HG02610 (cell line): Measurements from ENCODE around the gene ACTRT2.

Experiments used
- ATAC-seq: cut with Tn5 transposase; IDR thresholded peaks from one replicate; pipeline ENCODE4 v1.9.1; 2021; ENCODE audit warnings: mild to moderate bottlenecking, moderate library complexity; ENCODE audit not compliant: unreplicated experiment

ACTRT2 gene

GRCh38 chr1:3050603-3051002 is 29.3 kb downstream of the ACTRT2 start:
- no peak for ATAC-seq

GRCh38 chr1:3051270-3052268 is 30.3 kb downstream of the ACTRT2 start:
- ATAC-seq = no peak

GRCh38 chr1:3052501-3052900 is 31.2 kb downstream of the ACTRT2 start:
- ATAC-seq = no peak

- ATAC-seq = no peak
Observed at GRCh38 chr1:3053366-3053980, 32.2 kb downstream of the ACTRT2 start.

GRCh38 chr1:3053986-3054385 is 32.7 kb downstream of the ACTRT2 start:
- no peak for ATAC-seq

- ATAC-seq = no peak
Observed at GRCh38 chr1:3054474-3054873, 33.2 kb downstream of the ACTRT2 start.

GRCh38 chr1:3055051-3055450 is 33.8 kb downstream of the ACTRT2 start:
- ATAC-seq = no peak

- no peak for ATAC-seq
Observed at GRCh38 chr1:3056641-3057040, 35.4 kb downstream of the ACTRT2 start.

- ATAC-seq = no peak
Observed at GRCh38 chr1:3058263-3059030, 37.2 kb downstream of the ACTRT2 start.

GRCh38 chr1:3060127-3060526 is 38.9 kb downstream of the ACTRT2 start:
- no peak for ATAC-seq

- no peak for ATAC-seq
Observed at GRCh38 chr1:3060601-3061551, 39.6 kb downstream of the ACTRT2 start.

GRCh38 chr1:3061566-3061965 is 40.3 kb downstream of the ACTRT2 start:
- ATAC-seq = no peak

- ATAC-seq = no peak
Observed at GRCh38 chr1:3061981-3062615, 40.8 kb downstream of the ACTRT2 start.

GRCh38 chr1:3062616-3063378 is 41.5 kb downstream of the ACTRT2 start:
- no peak for ATAC-seq

- no peak for ATAC-seq
Observed at GRCh38 chr1:3063379-3064295, 42.4 kb downstream of the ACTRT2 start.

- ATAC-seq = no peak
Observed at GRCh38 chr1:3064296-3064850, 43.1 kb downstream of the ACTRT2 start.

- no peak for ATAC-seq
Observed at GRCh38 chr1:3064901-3065300, 43.6 kb downstream of the ACTRT2 start.

GRCh38 chr1:3065396-3065795 is 44.1 kb downstream of the ACTRT2 start:
- ATAC-seq = no peak
